NCI-H345 treated with DMSO at 0.1 percent for 48 hours (cell line): ENCODE results near the gene TAAR9.
"Not testable (repeated sequence)": the region's sequence is repeated elsewhere in the genome, so short reads cannot be mapped to it uniquely, and the experiment has no call there.

Experiments
- DNase-seq: peaks from one replicate; lab custom pipeline; 2025; ENCODE audit not compliant: unreplicated experiment; lab: John Stamatoyannopoulos, UW

Gene TAAR9

DNA sequence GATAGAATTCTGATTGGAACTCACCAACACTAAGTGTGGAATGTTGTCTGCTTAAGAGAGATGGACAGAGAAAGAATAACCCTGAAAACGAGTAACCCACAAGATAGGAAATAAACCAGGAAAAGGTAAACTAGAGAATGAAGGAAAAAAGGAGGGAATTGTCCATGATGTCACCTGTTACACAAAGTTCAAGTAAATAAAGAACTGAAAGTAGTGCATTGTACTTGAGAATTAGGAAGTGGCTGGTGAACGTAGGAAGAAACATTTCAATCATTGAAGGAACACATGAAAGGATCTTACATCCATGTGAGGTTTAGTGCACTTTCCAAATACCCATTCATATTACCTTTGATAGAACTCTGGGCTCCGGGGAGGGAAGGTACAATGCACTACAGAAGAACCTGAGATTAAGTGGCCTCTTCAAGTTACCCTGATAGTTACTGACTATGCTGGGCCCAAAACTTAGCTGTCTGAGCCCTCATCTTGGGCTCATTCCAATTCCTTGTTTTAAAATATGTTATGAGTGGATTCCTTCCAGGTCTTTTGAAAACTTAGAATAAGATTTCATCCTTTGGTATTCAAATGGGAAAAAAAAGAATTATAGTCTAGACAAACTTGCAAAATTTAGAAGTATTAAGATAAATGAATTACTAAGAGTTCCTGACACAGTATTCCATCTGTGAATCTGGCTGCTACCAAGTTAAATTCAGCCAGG lies 24.1 kb upstream of the TAAR9 start:
- DNase-seq = no peak

DNA sequence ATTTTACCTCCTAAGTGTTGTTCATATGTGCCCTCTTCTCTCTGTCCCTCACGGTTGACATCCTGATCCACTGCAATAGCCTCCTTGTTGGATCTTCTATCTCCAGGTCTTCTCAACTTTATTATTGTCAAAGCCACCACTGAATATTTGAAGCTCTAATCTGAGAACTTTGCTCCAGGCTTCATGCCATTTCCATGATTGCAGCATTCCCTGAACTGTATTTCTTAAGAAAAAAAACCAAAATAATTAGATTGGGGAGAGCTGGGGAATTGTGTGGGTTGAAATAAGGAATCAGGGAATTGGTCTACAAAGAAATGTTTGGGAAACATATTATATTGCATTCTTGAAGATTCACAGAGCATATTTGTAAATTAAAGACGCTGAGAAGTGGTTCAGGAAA lies 22.7 kb upstream of the TAAR9 start:
- DNase-seq = no peak

DNA sequence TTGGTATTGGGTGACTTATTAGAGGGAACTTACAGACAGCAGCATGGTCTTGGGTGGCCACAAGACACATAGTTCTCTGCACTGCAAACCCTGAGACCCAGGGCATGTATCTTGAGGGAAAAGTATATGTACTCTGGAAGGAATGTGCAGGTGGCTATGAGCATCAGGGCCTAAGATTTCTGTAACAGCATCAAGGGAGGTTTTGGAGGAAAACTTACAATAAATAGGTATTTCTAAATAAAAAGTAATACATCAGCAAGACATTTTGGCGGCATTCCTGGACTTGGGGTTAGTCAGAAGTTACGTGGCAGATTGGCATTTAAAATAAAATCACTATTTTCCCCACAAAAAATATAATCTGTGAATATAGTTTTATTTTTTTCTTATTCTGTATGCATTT lies 17.1 kb upstream of the TAAR9 start:
- no peak for DNase-seq

DNA sequence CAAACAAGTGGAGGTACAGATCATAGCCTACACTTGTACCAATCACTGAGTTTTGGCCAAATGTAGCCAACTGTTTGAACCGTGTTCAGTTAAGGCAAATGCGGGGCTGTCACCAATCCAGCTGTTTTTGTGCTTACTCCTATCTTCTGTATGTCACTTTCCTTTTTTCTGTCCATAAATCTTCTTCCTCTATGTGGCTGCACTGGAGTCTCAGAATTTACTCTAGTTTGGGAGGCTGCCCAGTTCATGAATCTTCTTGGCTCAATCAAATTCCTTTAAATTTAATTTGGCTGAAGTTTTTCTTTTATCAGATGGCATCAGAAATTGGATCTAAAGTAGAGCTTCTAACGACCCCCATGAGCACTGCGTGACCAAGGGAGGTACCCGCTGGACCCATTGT lies 13.4 kb upstream of the TAAR9 start:
- no peak for DNase-seq

GRCh38 chr6:132525866-132526265 lies 12.2 kb upstream of the TAAR9 start:
- DNase-seq = no peak

DNA sequence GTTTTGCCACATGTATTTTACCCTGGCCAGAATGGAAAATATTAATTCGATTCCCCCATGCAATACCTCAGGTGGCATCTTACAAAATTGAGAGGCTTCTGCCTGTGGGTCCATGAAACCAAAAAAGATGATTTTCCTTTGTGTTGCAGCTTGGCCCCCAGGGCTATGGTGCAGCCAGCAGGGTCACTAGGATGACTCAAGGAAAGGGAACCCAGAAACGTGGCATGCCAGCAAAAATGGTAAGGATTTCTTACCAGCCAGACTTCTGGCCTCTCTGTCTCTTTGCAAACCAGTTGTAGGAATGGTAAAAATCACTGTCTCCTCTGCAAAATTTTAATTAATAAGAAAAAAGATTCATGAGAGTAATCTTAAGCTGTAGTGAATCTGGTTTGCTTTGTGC lies 11.6 kb upstream of the TAAR9 start:
- DNase-seq = no peak

GRCh38 chr6:132527791-132528190 lies 10.3 kb upstream of the TAAR9 start:
- no peak for DNase-seq

DNA sequence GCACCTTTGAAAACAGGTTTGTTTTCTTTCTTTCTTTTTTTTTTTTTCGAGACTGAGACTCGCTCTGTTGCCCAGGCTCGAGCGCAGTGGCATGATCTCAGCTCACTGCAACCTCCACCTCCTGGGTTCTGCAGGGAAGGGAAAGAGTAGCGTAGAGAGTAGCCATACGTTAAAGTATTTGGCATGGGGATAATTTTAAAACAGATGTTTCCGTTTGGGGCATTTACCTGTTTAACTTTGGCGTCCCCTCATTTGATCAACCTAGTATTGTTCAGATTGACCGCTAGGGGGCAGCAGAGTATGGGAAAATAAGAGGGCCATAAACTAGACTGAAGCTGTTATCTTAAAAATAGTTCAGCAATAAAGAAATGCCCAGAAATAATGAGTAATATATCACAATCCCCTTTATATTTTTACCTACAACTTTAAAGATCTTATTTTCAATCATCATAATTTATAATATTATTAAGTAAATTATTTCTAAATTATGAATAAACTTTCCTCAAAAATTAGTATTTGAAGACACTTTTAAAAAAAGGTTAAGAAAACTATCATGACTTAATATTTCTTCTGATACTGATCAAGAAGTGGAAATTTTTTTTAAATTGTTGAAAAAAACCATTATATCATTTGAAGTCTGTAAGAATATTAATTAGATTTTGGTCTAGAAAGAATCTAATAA lies 7.6 kb upstream of the TAAR9 start:
- DNase-seq = peak; percentile 37

DNA sequence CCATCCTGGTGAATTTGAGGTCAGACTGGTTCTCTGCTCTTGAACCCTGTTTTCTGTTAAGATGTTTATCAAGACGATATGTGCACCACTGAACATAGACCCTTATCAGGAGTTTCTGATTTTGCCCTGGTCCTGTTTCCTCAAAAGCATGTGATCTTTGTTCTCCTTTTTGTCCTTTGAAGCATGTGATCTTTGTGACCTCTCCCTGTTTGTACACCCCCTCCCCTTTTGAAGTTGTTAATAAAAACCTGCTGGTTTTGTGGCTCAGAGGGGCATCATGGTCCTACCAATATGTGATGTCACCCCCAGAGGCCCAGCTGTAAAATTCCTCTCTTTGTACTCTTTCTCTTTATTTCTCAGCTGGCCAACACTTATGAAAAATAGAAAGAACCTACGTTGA lies 3.5 kb upstream of the TAAR9 start:
- DNase-seq = not testable (repeated sequence)

DNA sequence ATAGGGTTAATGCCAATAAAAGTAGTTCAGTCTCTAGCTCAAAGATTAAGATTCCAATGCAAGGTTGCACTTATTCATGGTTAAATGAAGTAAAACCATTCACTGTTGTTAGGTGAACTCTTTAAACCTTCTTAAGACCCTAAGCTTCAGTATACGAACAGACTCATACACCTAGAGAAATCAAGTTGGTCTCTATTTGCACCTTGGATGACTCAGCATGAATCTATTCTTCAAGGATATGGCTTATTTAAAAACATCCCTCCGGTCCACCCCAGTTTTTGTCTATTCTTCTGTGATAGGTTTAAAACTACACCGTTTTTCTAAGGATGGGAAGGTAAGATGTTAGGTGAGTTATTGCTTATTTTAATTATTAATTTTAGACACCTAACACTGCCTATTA lies 932 bp upstream of the TAAR9 start:
- DNase-seq = no peak

DNA sequence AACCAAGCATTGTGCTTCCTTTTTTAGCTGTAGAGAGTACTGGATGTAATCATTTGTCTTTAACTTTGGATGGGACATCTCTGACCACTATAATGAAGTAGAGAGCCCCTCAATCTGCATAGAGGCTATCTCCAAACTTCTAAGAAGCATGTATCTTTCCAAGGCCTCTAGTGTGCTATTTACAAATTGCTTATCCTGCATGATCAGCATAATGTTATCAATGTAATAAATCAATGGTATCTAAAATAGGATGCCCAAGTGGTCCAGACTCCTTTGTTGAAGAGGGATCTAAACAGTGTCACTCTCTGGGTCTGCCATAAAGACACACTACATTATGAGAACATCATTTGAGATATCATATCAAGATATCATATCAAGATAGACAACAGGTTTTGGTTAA lies 6.7 kb downstream of the TAAR9 start:
- DNase-seq = no peak

- no peak for DNase-seq
These were observed 10.8 kb downstream of the TAAR9 start for GRCh38 chr6:132548746-132549463.

- no peak for DNase-seq
These were observed 13.1 kb downstream of the TAAR9 start for GRCh38 chr6:132551214-132551613.

DNA sequence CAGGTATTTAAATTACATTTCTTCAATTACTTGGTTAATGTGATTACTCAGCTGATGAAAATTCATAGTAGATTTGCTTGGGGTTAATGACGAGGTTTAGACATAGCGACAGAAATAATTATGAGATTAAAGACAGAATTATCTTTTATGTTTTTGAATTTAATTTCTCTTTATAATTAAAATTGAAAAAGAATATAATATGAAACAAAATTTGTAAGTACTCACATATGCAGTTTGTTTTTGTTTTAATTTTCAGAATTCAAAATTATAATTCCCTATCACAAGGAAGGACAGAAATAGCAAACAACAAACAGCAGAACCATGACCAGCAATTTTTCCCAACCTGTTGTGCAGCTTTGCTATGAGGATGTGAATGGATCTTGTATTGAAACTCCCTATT lies 14.3 kb downstream of the TAAR9 start, which contains the start of gene TAAR8:
Gene TAAR8 (plus strand): TSS at position 301 of the 400 bp plus-strand sequence. CDS start 21 bp downstream, at position 322.
- no peak for DNase-seq

DNA sequence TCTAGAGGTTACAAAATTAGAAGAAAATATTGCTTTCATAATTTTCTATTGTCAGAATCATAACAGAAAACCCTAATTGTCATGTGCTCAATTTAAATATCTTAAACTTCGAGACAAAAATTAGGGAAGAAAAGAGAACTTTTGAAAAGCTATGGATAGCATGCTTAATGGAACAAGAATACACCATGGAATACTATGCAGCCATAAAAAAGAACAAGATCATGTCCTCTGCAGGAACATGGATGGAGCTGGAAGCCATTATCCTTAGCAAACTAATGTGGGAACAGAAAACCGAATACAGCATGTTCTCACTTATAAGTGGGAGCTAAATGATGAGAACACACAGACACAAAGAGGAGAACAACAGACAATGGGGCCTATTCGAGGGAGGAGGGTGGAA lies 22.0 kb downstream of the TAAR9 start:
- not testable (repeated sequence) for DNase-seq

DNA sequence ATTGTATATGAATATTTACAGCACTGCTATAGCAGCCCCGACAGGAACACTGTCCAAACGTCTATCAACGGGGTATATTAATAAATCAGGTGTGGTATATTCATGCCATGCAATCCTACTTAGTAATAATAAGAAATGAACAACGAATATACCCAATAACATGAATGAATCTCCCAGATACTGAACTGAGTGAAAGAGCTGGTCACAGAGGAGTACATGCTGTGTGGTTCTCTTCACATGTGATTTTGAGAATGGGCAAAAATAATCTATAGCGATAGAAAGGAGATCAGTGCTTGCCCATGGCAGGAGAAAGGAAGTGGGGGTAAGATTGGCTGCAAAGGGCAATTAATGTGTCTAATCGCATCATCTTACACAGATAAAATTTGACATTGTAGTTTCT lies 28.3 kb downstream of the TAAR9 start:
- DNase-seq = no peak

- no peak for DNase-seq
These were observed 29.5 kb downstream of the TAAR9 start for GRCh38 chr6:132567566-132567965.

DNA sequence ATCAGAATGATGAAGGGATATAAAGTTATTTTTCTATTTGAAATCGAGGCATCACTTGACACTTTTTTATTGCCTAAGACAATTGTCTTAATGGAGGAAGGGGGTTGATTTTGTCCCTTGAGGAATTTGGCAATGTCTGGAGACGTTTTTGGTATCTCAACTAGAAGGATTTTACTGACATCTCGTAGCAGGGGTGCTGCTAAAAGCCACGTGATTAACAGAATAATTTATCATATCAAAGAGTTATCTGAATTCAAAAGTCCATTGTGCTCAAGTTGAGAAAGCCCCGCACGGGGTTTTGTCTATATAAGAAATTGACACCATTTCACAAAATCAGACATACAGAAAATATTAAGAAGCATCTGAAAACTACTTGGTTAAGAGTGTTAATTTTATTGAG lies 30.5 kb downstream of the TAAR9 start:
- DNase-seq = no peak

DNA sequence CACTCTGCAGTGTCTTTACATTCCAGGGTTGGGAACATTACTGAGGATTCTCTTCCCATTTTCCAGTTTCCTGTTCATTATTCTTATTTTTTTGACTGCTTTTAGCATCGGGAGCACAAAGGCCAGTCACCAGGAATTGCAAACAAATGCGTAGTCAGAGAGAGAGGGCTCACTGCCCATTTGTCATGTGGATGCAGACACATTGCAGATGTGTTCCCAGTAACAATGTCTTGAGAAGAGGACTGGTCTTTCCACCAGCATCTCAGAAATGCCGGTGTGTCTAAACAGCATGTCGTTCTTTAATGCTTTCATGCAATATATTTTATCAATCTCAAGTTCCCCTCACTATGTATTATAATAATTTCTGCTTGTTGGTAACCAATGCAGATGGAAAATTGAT lies 31.1 kb downstream of the TAAR9 start:
- DNase-seq = no peak

DNA sequence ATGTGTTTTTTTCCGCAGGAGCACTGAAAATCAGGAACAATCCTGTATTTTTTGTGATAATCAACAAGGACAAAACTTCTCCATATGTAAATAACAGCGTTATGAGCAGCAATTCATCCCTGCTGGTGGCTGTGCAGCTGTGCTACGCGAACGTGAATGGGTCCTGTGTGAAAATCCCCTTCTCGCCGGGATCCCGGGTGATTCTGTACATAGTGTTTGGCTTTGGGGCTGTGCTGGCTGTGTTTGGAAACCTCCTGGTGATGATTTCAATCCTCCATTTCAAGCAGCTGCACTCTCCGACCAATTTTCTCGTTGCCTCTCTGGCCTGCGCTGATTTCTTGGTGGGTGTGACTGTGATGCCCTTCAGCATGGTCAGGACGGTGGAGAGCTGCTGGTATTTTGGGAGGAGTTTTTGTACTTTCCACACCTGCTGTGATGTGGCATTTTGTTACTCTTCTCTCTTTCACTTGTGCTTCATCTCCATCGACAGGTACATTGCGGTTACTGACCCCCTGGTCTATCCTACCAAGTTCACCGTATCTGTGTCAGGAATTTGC lies 32.2 kb downstream of the TAAR9 start, which contains the start of gene TAAR6:
Gene TAAR6 (plus strand): TSS at position 102 of the 557 bp plus-strand sequence. CDS start 0 bp downstream, at position 102.
- no peak for DNase-seq

- DNase-seq = no peak
These were observed 33.7 kb downstream of the TAAR9 start for GRCh38 chr6:132571774-132572173.

- DNase-seq = no peak
These were observed 46.6 kb downstream of the TAAR9 start for GRCh38 chr6:132584698-132585097.
